HuH-7.5 (cell line): Measurements from ENCODE around the gene MAP1LC3C.
"Not testable (repeated sequence)": the region's sequence is repeated elsewhere in the genome, so short reads cannot be mapped to it uniquely, and the experiment has no call there.

ENCODE experiments used
- DNase-seq: peaks from one replicate; pipeline ENCODE4 v3.0.0; 2011; ENCODE audit warnings: low spot score

The MAP1LC3C gene

DNA sequence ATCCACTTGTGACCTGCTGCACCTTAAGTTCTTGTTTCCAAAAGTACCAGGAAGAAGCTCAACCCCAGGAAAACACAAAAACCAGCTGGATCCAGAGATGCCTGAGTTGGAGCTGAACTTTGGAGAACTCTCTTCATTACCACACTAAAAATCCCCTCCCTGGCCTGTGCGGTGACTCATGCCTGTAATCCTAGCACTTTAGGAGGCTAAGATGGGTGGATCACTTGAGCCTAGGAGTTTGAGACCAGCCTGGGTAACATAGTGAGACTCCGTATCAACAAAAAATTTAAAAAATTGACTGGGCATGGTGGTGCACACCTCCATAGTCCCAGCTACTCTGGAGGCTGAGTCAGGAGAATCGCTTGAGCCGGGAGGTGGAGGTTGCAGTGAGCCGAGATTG is 6.2 kb downstream of the MAP1LC3C start:
- DNase-seq = no peak

DNA sequence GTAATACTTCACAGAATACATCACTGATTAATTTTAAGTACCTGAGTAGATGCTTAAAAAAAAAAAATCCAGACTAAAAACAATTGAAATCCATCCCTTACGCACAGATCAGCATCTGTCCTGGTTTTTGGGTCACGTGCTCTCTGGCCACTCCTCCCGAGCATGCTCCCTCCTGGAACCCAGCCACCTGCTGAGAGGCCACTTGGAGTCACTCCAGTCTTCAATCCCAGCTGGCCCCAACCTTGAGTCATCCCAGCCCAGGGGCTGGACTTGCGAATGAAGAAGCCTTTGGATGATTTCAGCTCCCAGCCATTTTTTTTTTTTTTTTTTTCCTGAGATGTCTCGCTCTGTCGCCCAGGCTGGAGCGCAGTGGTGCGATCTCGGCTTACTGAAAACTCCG is 8.9 kb downstream of the MAP1LC3C start:
- no peak for DNase-seq

DNA sequence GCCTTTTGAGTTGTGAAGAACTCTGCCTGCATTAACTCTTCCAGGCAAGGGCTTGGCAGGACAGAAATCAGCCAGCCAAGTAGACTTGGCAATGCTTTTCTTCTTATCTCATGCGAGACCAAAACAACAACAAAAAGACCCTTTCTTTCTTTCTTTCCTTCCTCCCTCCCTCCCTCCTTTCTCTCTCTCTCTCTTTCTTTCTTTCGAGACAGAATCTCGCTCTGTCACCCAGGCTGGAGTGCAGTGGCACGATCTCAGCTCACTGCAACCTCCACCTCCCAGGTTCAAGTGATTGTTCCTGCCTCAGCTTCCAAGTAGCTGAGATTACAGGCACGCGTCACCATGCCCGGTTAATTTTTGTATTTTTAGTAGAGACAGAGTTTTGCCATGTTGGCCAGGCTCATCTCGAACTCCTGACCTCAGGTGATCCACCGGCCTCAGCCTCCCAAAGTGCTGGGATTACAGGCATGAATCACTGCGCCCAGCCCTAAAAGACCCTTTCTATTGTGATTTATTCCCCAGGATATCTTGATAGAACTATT is 10.4 kb downstream of the MAP1LC3C start:
- DNase-seq = not testable (repeated sequence)

DNA sequence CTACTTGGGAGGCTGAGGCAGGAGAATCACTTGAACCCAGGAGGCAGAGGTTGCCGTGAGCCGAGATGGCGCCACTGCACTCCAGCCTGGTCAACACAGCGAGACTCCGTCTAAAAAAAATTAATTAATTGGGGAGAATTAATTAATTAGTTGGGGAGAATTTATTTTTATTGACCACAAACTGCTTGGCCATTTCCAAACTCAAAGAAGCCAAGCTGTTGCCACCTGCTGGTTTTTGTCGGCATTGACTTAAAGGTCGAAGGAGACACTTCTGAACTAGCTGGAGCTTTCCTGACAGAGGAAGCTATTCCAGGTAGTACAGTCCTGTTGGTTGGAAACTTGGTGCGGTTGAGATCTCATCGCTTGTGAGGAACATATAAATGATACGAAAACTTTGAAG is 13.1 kb downstream of the MAP1LC3C start:
- DNase-seq = peak; percentile 65

DNA sequence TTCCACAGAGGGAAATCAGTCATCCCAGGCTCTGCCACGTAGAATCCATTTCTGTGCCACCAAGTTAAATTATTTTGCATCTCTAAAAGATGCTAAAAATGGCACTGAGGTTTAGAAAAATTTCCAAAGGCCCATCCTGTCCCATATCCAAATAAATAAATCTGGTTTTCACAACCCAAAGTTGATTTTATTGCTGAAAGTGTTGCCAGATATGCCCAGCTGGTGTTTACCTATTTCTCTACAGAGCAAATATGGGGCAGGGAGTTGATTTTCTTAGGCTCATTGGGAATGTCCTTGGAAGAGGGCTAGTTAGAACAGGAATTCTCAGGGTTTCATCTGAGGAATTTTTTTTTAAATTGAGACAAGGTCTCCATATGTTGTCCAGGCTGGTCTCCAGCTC is 19.0 kb downstream of the MAP1LC3C start:
- no peak for DNase-seq

DNA sequence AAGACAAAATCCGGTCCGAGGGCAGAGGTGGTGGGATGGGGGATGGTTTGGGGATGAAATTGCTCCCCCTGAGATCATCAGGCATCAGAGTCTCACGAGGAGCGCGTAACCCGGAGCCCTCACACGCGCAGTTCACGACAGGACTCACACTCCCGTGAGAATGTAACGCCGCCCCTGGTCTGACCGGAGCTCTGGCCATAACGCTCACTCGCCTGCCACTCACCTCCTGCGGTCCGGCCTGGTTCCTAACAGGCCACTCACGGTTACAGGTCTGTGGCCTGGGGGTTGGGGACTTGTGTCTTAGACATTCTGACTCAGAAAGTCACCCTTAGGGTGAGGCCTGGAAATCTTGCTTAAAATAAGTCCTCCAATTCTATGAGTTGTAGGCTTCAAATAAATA is 19.8 kb downstream of the MAP1LC3C start:
- DNase-seq = no peak

DNA sequence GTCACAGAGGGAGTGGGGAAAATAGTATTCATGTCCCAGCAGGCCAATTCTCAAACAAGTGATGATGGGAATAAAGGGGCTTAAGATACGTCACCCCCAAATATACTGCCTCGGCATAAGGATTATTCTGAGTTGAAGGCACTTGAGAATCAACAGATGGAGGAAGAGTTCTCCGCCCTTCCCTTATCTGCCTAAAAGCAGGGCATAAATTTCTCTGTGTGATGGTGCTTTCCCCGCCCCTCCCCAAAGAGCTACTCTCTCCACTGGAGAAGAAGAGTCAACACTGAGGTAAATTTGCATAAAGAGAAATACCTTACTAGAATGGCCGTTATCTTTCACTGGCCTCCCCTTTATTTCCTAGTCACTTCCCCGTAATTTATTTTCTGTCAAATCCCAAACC is 22.7 kb downstream of the MAP1LC3C start:
- DNase-seq = no peak

DNA sequence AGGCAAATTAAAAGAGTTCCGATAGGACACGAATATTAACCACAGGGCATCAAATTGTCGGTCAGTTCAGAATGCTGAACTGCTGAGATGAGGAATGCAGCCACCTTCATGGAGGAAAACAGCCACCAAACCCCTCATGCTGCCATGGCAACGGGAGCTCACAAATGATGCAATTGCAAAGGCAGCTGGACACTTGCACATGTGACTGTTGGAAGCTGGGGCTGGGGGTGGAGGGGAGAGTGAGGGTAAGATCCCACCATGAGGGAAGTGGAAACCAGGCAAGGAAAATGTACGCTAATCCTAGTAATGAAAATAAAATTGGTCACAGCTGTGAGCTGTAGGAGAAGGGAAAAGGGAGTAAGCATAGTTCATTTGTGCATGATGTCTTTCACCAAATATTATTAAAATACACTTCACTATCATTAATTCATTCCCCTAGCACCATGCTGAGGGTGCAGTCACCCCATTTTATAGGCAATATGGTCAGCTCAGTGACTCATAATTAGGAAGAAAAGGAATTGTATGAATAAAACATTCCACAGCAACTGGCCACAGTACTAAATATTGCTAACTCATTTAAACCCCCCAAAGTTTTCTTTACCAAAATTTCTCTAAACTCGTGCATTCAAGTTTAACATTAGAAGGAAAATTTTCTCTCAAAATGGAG is 26.1 kb downstream of the MAP1LC3C start:
- DNase-seq = no peak

DNA sequence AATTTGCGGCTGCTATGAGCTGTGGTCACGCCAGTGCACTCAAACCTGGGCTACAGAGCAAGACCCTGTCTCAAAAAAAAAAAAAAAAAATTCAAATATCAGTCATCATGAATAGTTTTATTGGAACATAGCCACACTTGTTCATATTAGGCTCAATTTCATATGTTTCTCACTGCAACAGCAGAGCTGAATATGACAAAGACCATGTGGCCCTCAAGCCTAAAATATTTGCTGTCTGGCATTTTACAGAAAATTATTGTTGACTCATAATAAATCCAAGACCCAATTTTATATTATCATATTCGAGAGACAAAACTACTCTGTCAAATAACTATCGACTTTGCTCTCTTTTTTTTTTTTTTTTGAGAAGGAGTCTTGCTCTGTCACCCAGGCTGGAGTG is 30.3 kb downstream of the MAP1LC3C start:
- DNase-seq = no peak

DNA sequence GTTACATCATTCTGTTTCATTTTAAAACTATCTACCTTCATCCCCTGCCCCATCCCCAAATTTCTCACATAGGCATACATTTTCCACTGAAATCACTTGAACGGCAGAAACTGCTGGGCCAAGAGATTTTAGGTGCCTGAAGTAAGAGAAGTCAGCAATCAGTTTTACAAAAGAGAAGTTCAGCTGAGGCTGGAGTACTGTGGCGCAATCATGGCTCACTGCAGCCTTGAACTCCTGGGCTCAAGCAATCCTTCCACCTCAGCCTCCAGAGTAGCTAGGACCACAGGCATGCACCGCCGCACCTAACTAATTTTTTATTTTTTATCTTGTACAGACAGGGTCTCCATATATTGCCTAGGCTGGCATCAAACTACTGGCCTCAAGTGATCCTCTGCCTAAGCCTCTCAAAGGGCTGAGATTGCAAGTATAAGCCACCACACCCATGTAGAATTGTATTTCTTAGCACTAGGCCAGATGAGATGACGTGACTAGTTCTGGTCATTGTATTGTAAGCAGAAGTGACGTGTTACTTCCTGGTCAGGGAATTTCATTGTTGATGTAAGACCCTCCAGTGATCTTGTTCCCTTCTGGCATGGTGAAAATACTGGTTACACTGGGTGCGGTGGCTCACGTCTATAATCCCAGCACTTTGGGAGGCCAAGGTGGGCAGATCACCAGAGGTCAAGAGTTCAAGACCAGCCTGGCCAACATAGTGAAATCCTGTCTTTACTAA is 34.2 kb downstream of the MAP1LC3C start:
- no peak for DNase-seq

DNA sequence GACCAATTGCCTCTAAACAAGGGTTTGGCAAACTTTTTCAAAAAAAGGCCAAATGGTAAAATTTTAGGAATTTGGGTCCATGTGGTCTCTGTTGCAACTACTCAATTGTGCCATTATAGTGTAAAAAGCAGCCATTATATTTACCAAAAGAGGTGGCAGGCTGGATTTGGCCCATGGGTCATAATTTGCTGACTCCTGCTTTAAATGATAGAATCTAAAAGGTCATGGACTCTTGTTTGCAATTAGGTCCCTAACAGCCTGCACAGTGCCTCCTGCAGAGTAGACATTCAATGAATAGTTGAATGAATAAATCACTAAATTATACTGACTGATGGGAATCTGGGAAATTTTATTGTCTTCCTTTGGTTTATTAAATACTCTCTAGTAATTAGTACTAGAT is 35.2 kb downstream of the MAP1LC3C start:
- DNase-seq = no peak

DNA sequence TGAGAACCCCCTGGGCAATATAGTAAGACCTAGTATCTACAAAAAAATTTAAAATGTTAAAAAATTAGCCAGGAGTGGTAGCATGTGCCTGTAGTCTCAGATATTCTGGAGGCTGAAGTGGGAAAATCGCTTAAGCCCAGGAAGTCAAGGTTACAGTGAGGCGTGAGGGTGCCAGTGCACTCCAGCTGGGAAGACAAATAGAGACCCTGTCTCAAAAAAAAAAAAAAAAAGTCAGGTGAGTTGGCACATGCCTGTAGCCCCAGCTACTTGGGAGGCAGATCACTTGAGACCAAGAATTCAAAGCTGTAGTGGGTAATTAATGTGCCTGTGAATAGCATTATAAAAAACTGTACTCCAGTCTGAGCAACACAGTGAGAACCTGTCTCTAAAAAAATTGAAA is 36.7 kb downstream of the MAP1LC3C start:
- DNase-seq = no peak

DNA sequence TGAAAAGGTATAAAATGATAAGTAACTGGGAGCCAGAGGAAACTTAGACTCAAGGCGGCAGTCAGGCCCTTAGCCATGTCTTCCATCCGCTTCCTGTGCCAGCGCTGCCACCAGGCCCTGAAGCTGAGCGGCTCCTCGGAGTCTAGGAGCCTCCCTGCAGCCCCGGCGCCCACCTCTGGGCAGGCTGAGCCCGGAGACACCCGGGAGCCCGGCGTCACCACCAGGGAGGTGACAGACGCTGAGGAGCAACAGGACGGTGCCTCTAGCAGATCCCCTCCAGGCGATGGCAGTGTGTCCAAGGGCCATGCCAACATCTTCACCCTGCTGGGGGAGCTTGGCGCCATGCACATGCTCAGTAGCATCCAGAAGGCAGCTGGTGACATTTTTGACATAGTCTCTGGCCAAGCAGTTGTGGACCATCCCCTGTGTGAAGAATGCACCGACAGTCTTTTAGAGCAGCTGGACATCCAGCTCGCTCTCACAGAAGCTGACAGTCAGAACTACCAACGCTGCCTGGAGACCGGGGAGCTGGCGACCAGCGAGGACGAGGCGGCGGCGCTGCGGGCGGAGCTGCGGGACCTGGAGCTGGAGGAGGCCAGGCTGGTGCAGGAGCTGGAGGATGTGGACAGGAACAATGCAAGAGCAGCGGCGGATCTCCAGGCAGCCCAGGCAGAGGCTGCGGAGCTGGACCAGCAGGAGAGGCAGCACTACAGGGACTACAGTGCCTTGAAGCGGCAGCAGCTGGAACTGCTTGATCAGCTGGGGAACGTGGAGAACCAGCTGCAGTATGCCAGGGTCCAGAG is 41.0 kb downstream of the MAP1LC3C start, which contains the start of gene BECN2:
Gene BECN2 (plus strand): TSS at position 76 of the 803 bp plus-strand sequence. CDS start 0 bp downstream, at position 76.
- DNase-seq = no peak

DNA sequence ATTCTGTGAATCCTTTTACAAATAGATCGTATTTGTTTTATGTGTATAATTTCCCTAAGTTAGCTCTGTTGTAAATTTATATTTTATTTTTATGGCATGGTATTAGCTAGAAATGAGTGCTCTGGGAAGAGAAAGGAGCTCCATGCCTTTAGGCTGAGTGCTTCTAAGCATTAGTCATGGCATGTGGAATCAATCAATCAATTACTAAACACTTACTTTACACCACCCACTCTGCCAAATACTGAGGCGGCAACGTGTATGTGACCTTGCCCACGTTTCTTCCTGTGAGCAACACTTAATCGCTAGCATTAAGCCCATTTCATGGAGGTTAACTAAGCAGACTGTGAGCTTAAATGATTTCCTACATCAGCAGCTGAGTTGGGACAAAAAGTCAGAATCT is 48.5 kb downstream of the MAP1LC3C start:
- DNase-seq = no peak

DNA sequence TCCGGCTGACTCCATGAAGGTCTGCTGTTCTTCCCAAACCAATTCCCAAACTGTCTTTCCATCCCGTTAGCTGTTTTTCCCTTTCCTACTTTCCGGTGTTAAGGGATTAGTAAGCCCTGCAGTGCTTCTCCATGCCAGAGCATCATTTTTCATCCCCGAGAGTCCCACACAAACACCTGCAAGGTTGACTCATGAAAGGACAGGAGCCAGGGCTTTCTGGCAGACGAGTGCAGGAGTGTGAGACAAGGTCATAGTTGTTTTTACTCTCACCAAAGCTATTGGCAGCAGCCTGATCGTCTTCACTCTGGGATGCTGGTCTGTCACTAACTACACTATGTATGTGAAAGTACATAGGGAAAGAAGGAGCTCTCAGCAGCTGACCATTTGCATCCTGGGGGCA is 51.5 kb downstream of the MAP1LC3C start:
- no peak for DNase-seq
